SK-N-SH treated with all-trans-retinoic acid at 6 μM for 48 hours (cell line): ENCODE results near the gene CST9L.

ENCODE experiments used
- BACH2 ChIP-seq: fragments of 250-450 bp; sonication (Bioruptor Pico); IDR thresholded peaks from 2 replicates; pipeline ENCODE4 v1.9.0; 2021; ENCODE audit warnings: mild to moderate bottlenecking, borderline replicate concordance
- CREB5 ChIP-seq: fragments of 250-450 bp; sonication (Bioruptor Pico); IDR thresholded peaks from 2 replicates; pipeline ENCODE4 v1.5.1; 2020; ENCODE audit warnings: low read depth, mild to moderate bottlenecking, moderate library complexity
- ZNF565 ChIP-seq: fragments of 450-650 bp; formaldehyde crosslinking; conservative IDR thresholded peaks from 2 replicates; pipeline ENCODE4 v1.5.0; 2020; ENCODE audit warnings: low read depth, mild to moderate bottlenecking, moderate library complexity
- TF ChIP-seq, protein P1 (sequence below): fragments of 250-450 bp; sonication (Bioruptor Pico); IDR thresholded peaks from 2 replicates; pipeline ENCODE4 v1.8.0; 2020; ENCODE audit warnings: mild to moderate bottlenecking, moderate library complexity, borderline replicate concordance
- TF ChIP-seq, protein P2 (sequence below): fragments of 250-450 bp; sonication (Bioruptor Pico); IDR thresholded peaks from 2 replicates; pipeline ENCODE4 v1.8.0; 2021; ENCODE audit warnings: low read depth, mild to moderate bottlenecking, moderate library complexity, borderline replicate concordance

- TF ChIP-seq ZNF565 (CRISPR knock-in tag) (no peak), CREB5 (CRISPR knock-in tag) (no peak), BACH2 (CRISPR knock-in tag) (no peak)
- TF ChIP-seq, protein P1, sequence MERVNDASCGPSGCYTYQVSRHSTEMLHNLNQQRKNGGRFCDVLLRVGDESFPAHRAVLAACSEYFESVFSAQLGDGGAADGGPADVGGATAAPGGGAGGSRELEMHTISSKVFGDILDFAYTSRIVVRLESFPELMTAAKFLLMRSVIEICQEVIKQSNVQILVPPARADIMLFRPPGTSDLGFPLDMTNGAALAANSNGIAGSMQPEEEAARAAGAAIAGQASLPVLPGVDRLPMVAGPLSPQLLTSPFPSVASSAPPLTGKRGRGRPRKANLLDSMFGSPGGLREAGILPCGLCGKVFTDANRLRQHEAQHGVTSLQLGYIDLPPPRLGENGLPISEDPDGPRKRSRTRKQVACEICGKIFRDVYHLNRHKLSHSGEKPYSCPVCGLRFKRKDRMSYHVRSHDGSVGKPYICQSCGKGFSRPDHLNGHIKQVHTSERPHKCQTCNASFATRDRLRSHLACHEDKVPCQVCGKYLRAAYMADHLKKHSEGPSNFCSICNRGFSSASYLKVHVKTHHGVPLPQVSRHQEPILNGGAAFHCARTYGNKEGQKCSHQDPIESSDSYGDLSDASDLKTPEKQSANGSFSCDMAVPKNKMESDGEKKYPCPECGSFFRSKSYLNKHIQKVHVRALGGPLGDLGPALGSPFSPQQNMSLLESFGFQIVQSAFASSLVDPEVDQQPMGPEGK (CRISPR knock-in tag), result no peak
- TF ChIP-seq, protein P2, sequence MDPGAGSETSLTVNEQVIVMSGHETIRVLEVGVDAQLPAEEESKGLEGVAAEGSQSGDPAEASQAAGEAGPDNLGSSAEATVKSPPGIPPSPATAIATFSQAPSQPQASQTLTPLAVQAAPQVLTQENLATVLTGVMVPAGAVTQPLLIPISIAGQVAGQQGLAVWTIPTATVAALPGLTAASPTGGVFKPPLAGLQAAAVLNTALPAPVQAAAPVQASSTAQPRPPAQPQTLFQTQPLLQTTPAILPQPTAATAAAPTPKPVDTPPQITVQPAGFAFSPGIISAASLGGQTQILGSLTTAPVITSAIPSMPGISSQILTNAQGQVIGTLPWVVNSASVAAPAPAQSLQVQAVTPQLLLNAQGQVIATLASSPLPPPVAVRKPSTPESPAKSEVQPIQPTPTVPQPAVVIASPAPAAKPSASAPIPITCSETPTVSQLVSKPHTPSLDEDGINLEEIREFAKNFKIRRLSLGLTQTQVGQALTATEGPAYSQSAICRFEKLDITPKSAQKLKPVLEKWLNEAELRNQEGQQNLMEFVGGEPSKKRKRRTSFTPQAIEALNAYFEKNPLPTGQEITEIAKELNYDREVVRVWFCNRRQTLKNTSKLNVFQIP (CRISPR knock-in tag), result no peak
These were observed 19.9 kb downstream of the CST9L start for GRCh38 chr20:23548408-23548807.
